ENCODE data around the gene FSTL4.

Gene FSTL4

GRCh38 chr5:133612249-133612860 is at the start of gene FSTL4:
Gene FSTL4 (minus strand): TSS chr5:133612541.
- DNase-seq = peak in 25 of 56 donors; percentile 1 to 54 (median 21)

- DNase-seq = no peak
These were observed 49.0 kb upstream of the FSTL4 start for GRCh38 chr5:133661389-133661788.

GRCh38 chr5:133658327-133658726 is 46.0 kb upstream of the FSTL4 start:
- DNase-seq = no peak

- DNase-seq = no peak
These were observed 44.7 kb upstream of the FSTL4 start for GRCh38 chr5:133657036-133657435.

GRCh38 chr5:133655966-133656365 is 43.6 kb upstream of the FSTL4 start:
- no peak for DNase-seq

GRCh38 chr5:133653760-133654049 is 41.4 kb upstream of the FSTL4 start:
- DNase-seq = no peak

- DNase-seq = no peak
These were observed 40.8 kb upstream of the FSTL4 start for GRCh38 chr5:133652951-133653759.

- DNase-seq = no peak
These were observed 31.9 kb upstream of the FSTL4 start for GRCh38 chr5:133644000-133644865.

GRCh38 chr5:133643365-133643764 is 31.0 kb upstream of the FSTL4 start:
- DNase-seq = no peak

- no peak for DNase-seq
These were observed 29.9 kb upstream of the FSTL4 start for GRCh38 chr5:133642153-133642722.

GRCh38 chr5:133641683-133642082 is 29.3 kb upstream of the FSTL4 start:
- no peak for DNase-seq

GRCh38 chr5:133639850-133640528 is 27.6 kb upstream of the FSTL4 start:
- DNase-seq = no peak

- DNase-seq = no peak
These were observed 26.1 kb upstream of the FSTL4 start for GRCh38 chr5:133638436-133638835.

GRCh38 chr5:133637206-133637605 is 24.9 kb upstream of the FSTL4 start:
- DNase-seq = no peak

GRCh38 chr5:133635051-133635450 is 22.7 kb upstream of the FSTL4 start:
- no peak for DNase-seq

GRCh38 chr5:133627180-133627579 is 14.8 kb upstream of the FSTL4 start:
- DNase-seq = no peak

- DNase-seq = no peak
These were observed 12.0 kb upstream of the FSTL4 start for GRCh38 chr5:133624316-133624715.

- no peak for DNase-seq
These were observed 5.8 kb upstream of the FSTL4 start for GRCh38 chr5:133618141-133618540.

GRCh38 chr5:133613743-133614142 is 1.4 kb upstream of the FSTL4 start:
- DNase-seq = no peak

- no peak for DNase-seq
These were observed 843 bp upstream of the FSTL4 start for GRCh38 chr5:133613184-133613583.

Data from nucleus accumbens (tissue), 56 donors.